Mesenchymal stem cell (in vitro differentiated cells and primary cell): ENCODE measurements around the gene DEF6.

ENCODE experiments used
- DNase-seq: peaks from one replicate; pipeline ENCODE4 v3.0.0-alpha.2; 2013
- H2AFZ ChIP-seq: one replicate; pipeline ENCODE4 v1.6.1; 2013; ENCODE audit warnings: low read depth, mild to moderate bottlenecking, control low read depth, inconsistent platforms, low read length, moderate library complexity
- H2AK5ac ChIP-seq: 2 replicates; pipeline ENCODE4 v1.6.1; 2013; ENCODE audit warnings: low read length, moderate library complexity, mild to moderate bottlenecking, inconsistent platforms; ENCODE audit not compliant: severe bottlenecking
- H2BK120ac ChIP-seq: one replicate; pipeline ENCODE4 v1.6.1; 2013; ENCODE audit warnings: low read depth, mild to moderate bottlenecking, inconsistent platforms, low read length, moderate library complexity
- H2BK12ac ChIP-seq, 2 experiments: one replicate each; pipeline ENCODE4 v1.6.1; 2013; ENCODE audit warnings: inconsistent platforms in 2 of 2, low read length in 2 of 2, mild to moderate bottlenecking in 2 of 2, moderate library complexity in 2 of 2, control low read depth in 1 of 2
- H2BK15ac ChIP-seq: one replicate; pipeline ENCODE4 v1.6.1; 2013; ENCODE audit warnings: mild to moderate bottlenecking, low read depth, inconsistent platforms; ENCODE audit not compliant: poor library complexity, severe bottlenecking
- H2BK5ac ChIP-seq: 2 replicates; pipeline ENCODE4 v1.6.1; 2013; ENCODE audit warnings: low read depth, mild to moderate bottlenecking, low read length, control low read depth, inconsistent platforms; ENCODE audit not compliant: poor library complexity, severe bottlenecking
- H3K14ac ChIP-seq, 2 experiments: one replicate each; pipeline ENCODE4 v1.6.1; 2013; ENCODE audit warnings: inconsistent platforms in 2 of 2, low read length in 2 of 2, control low read depth in 1 of 2, mild to moderate bottlenecking in 1 of 2, moderate library complexity in 1 of 2
- H3K18ac ChIP-seq, 2 experiments: one replicate each; pipeline ENCODE4 v1.6.1; 2013; ENCODE audit warnings: inconsistent platforms in 2 of 2, low read length in 2 of 2, control low read depth in 1 of 2, low read depth in 1 of 2, mild to moderate bottlenecking in 1 of 2
- H3K23ac ChIP-seq, 2 experiments: one replicate each; pipeline ENCODE4 v1.6.1; 2013; ENCODE audit warnings: inconsistent platforms in 2 of 2, low read length in 2 of 2, mild to moderate bottlenecking in 2 of 2, moderate library complexity in 2 of 2, control low read depth in 1 of 2
- H3K27ac ChIP-seq: 2 replicates; pipeline ENCODE4 v1.5.1; 2013; ENCODE audit warnings: mild to moderate bottlenecking, moderate library complexity, low read length, control low read depth, inconsistent platforms; ENCODE audit not compliant: poor library complexity, severe bottlenecking
- H3K27me3 ChIP-seq, 2 experiments: 2 replicates each; pipeline versions ENCODE4 v1.6.1 to v1.7.0; 2013; ENCODE audit warnings: low read length in 2 of 2, mild to moderate bottlenecking in 2 of 2, moderate library complexity in 2 of 2, control low read depth in 1 of 2, inconsistent platforms in 1 of 2; ENCODE audit not compliant: control insufficient read depth in 1 of 2, insufficient read depth in 1 of 2
- H3K36me3 ChIP-seq, 2 experiments: 2 replicates each; pipeline versions ENCODE4 v1.6.1 to v1.7.0; 2013; ENCODE audit warnings: low read length in 2 of 2, control low read depth in 1 of 2, inconsistent platforms in 1 of 2, low read depth in 1 of 2, mild to moderate bottlenecking in 1 of 2; ENCODE audit not compliant: insufficient read depth in 2 of 2, control insufficient read depth in 1 of 2
- H3K4ac ChIP-seq, 2 experiments: one replicate each; pipeline ENCODE4 v1.6.1; 2013; ENCODE audit warnings: inconsistent platforms in 2 of 2, low read length in 2 of 2, mild to moderate bottlenecking in 2 of 2, moderate library complexity in 2 of 2, control low read depth in 1 of 2, low read depth in 1 of 2
- H3K4me1 ChIP-seq: 2 replicates; pipeline ENCODE4 v1.6.1; 2013; ENCODE audit warnings: low read depth, low read length, control low read depth; ENCODE audit not compliant: control insufficient read depth, insufficient read depth
- H3K4me2 ChIP-seq: 2 replicates; pipeline ENCODE4 v1.6.1; 2013; ENCODE audit warnings: low read length, mild to moderate bottlenecking, inconsistent platforms; ENCODE audit not compliant: poor library complexity, severe bottlenecking
- H3K4me3 ChIP-seq, 2 experiments: 2 replicates each; pipeline versions ENCODE4 v1.5.1 to v1.7.0; 2013; ENCODE audit warnings: low read length in 2 of 2, mild to moderate bottlenecking in 2 of 2, control low read depth in 1 of 2, low read depth in 1 of 2; ENCODE audit not compliant: insufficient read depth in 1 of 2
- H3K79me1 ChIP-seq: replicated peaks from 2 replicates; pipeline ENCODE4 v1.6.1; 2013; ENCODE audit warnings: mild to moderate bottlenecking, control low read depth, low read length, inconsistent platforms; ENCODE audit not compliant: poor library complexity, severe bottlenecking
- H3K9ac ChIP-seq: 2 replicates; pipeline ENCODE4 v1.7.0; 2013; ENCODE audit warnings: mild to moderate bottlenecking, low read length, moderate library complexity
- H3K9me3 ChIP-seq: 2 replicates; pipeline ENCODE4 v1.7.0; 2013; ENCODE audit warnings: mild to moderate bottlenecking, low read length; ENCODE audit not compliant: control insufficient read depth
- H4K8ac ChIP-seq: one replicate; pipeline ENCODE4 v1.6.1; 2013; ENCODE audit warnings: inconsistent platforms, mild to moderate bottlenecking, low read length, moderate library complexity
- H4K91ac ChIP-seq: one replicate; pipeline ENCODE4 v1.6.1; 2013; ENCODE audit warnings: mild to moderate bottlenecking, low read length, inconsistent platforms
- WGBS: methylation state at CpG from one replicate; pipeline ENCODE4 v1.1.7; 2013; ENCODE audit warnings: mixed read lengths; 5-methylcytosine and 5-hydroxymethylcytosine counted together

The DEF6 gene

GRCh38 chr6:35298625-35299140, 1.1 kb downstream of the DEF6 start:
- Histone ChIP-seq H3K27me3 (no peaks in the 10 kb centered on the region), H3K4me3 (no peak overlapping the region), H2AK5ac (no peak overlapping the region), H2BK12ac (no peak overlapping the region), H2AFZ (no peak overlapping the region), H4K91ac (no peak overlapping the region), H3K4me1 (peaks cover 14% of the 10 kb centered on the region), H3K79me1 (no peaks in the 10 kb centered on the region), H4K8ac (no peak overlapping the region), H2BK15ac (peak overlapping the region; percentile 29), H3K9ac (no peak overlapping the region), H3K4me2 (no peak overlapping the region), H3K9me3 (no peaks in the 10 kb centered on the region), H2BK120ac (no peak overlapping the region), H3K14ac (no peak overlapping the region), H3K4ac (no peak overlapping the region), H3K27ac (no peak overlapping the region), H3K23ac (no peak overlapping the region), H3K18ac (no peak overlapping the region), H2BK5ac (no peak overlapping the region), H3K36me3 (peaks cover 22 to 27% of the 10 kb centered on the region in 2 experiments)
- 98% methylated on average over 6 of the region's 6 CpGs for WGBS
- no peak for DNase-seq

GRCh38 chr6:35299674-35300073, 2.1 kb downstream of the DEF6 start:
- Histone ChIP-seq H2BK120ac (no peak overlapping the region), H3K23ac (no peak overlapping the region), H3K27ac (no peak overlapping the region), H3K36me3 (peaks cover 17 to 19% of the 10 kb centered on the region in 2 experiments), H3K14ac (no peak overlapping the region), H3K9me3 (no peaks in the 10 kb centered on the region), H4K91ac (no peak overlapping the region), H3K18ac (no peak overlapping the region), H3K4ac (no peak overlapping the region), H2BK12ac (no peak overlapping the region), H4K8ac (no peak overlapping the region), H2BK15ac (no peak overlapping the region), H3K4me3 (no peak overlapping the region), H3K4me2 (no peak overlapping the region), H2AK5ac (no peak overlapping the region), H3K79me1 (no peaks in the 10 kb centered on the region), H2BK5ac (no peak overlapping the region), H3K9ac (no peak overlapping the region), H3K4me1 (peaks cover 14% of the 10 kb centered on the region), H2AFZ (no peak overlapping the region), H3K27me3 (no peaks in the 10 kb centered on the region)
- no peak for DNase-seq
- WGBS, result 95% methylated on average over 4 of the region's 4 CpGs

- H2BK5ac ChIP-seq, result no peak overlapping the region
- no peak overlapping the region for H4K8ac ChIP-seq
- no peak overlapping the region for H3K4me3 ChIP-seq
- no peak overlapping the region for H3K9ac ChIP-seq
- H4K91ac ChIP-seq, result no peak overlapping the region
- peaks cover 14% of the 10 kb centered on the region for H3K4me1 ChIP-seq
- H3K4me2 ChIP-seq, result no peak overlapping the region
- H2AFZ ChIP-seq, result no peak overlapping the region
- H2BK15ac ChIP-seq, result no peak overlapping the region
- no peaks in the 10 kb centered on the region for H3K27me3 ChIP-seq
- H2BK120ac ChIP-seq, result no peak overlapping the region
- H2AK5ac ChIP-seq, result no peak overlapping the region
- H3K4ac ChIP-seq, result no peak overlapping the region
- H2BK12ac ChIP-seq, result no peak overlapping the region
- no peak overlapping the region for H3K27ac ChIP-seq
- H3K79me1 ChIP-seq, result no peaks in the 10 kb centered on the region
- peaks cover 7 to 9% of the 10 kb centered on the region in 2 experiments for H3K36me3 ChIP-seq
- no peak for DNase-seq
- no peak overlapping the region for H3K14ac ChIP-seq
- peak overlapping the region in 1 of 2 experiments; percentile 36 for H3K23ac ChIP-seq
- H3K18ac ChIP-seq, result no peak overlapping the region
- H3K9me3 ChIP-seq, result no peaks in the 10 kb centered on the region
Observed at GRCh38 chr6:35300848-35301247, 3.2 kb downstream of the DEF6 start.

GRCh38 chr6:35302604-35303241, 5.1 kb downstream of the DEF6 start:
- Histone ChIP-seq H2AFZ (no peak overlapping the region), H3K27ac (no peak overlapping the region), H3K4me1 (peaks cover 9% of the 10 kb centered on the region), H2BK120ac (no peak overlapping the region), H2BK12ac (no peak overlapping the region), H2BK5ac (no peak overlapping the region), H3K23ac (no peak overlapping the region), H3K36me3 (no peaks in the 10 kb centered on the region), H3K9ac (no peak overlapping the region), H2AK5ac (no peak overlapping the region), H3K4ac (peak overlapping the region in 1 of 2 experiments; percentile 17), H4K91ac (no peak overlapping the region), H3K18ac (no peak overlapping the region), H3K9me3 (no peaks in the 10 kb centered on the region), H3K4me2 (no peak overlapping the region), H3K4me3 (no peak overlapping the region), H3K27me3 (peaks cover 0 to 3% of the 10 kb centered on the region in 2 experiments), H3K14ac (no peak overlapping the region), H2BK15ac (peak overlapping the region; percentile 36), H3K79me1 (no peaks in the 10 kb centered on the region), H4K8ac (peak overlapping the region; percentile 35)
- 45% methylated on average over 6 of the region's 6 CpGs for WGBS
- DNase-seq, result peak; percentile 24
